EL (cell line): ENCODE data around the gene MTG1.
"Not testable (repeated sequence)": the region's sequence is repeated elsewhere in the genome, so short reads cannot be mapped to it uniquely, and the experiment has no call there.

Source experiments
- DNase-seq: peaks from one replicate; pipeline ENCODE4 v3.0.0-alpha.2; 2016

The MTG1 gene

DNA sequence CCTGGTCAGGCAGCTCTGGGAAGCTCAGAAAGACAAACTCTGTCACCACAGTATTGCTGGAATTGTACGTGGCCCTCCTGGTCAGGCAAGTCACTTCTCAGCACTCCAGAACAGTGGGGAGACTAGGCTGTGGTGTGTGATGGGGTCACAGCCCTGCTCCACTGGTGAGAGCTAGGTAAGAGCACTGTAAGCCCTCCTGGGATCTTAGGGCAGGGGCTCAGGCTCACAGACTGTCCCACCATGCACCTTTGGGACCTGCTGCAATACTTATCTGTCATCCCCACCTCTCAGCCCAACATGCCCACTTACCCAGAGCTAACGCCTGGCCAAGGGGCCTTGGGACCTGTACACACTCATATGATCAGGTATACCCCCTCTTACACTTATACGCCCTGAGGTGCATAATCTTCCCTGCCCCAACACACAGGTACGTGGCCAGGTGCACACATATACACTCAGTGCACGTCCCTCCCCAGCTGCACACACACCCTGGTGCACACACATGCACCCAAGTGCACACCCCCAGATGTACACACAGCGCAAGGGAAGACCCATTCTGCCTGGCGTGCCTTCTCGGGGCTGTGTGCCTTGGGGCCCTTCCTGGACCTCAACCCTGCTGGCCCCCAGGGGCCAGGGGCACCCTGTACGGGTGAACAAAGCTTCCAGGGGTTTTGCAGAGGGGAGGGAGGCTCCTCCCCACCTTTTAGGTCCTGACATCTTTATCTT lies 38.1 kb downstream of the MTG1 start:
- not testable (repeated sequence) for DNase-seq

GRCh38 chr10:133432789-133433188 lies 38.8 kb downstream of the MTG1 start:
- DNase-seq, result not testable (repeated sequence)

DNA sequence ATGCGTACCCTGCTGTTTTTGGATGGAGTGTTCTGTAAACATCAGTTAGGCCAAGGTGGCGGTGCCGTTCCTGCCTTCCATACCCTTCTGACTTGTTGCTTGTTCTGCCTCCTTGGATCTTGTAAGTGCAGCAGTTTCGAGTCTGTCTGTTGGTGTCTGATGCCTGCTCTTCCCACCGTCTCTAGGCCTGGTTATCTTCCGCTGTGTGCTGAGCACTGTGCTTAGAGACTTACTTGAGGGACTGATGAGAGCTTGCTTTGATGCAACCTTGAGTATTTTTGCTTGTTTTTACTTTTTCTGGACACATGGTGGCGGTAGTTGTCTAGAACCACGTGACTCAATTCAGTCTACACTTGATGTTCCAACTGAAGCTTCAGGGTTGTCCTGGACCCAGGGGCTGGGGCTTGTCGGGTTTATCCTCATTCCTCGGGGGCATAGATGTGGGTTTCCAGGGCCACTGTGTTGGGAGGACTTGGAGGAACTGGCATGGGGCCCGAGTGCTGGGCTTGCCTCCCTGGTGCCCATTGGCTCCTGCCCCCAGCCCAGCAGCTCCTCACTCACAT lies 44.8 kb downstream of the MTG1 start:
- peak; percentile 32 for DNase-seq

GRCh38 chr10:133439517-133440461 lies 45.8 kb downstream of the MTG1 start:
- no peak for DNase-seq

GRCh38 chr10:133440633-133441285 lies 46.8 kb downstream of the MTG1 start:
- no peak for DNase-seq

DNA sequence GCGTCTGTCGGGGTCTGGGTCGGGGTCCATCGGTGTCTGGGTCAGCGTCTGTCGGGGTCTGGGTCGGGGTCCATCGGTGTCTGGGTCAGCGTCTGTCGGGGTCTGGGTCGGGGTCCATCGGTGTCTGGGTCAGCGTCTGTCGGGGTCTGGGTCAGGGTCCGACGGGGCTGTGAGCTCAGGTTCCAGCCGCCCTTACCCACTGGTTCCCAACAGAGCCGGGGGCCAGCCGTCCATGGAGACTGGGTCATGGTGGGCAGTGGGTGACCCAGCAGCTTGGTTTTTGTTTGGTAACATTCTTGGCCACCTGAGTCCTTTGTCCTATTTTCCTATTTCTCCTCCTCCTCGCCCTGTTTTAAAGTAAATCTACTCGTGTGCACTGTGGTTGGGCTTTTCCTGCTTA lies 47.4 kb downstream of the MTG1 start:
- not testable (repeated sequence) for DNase-seq

DNA sequence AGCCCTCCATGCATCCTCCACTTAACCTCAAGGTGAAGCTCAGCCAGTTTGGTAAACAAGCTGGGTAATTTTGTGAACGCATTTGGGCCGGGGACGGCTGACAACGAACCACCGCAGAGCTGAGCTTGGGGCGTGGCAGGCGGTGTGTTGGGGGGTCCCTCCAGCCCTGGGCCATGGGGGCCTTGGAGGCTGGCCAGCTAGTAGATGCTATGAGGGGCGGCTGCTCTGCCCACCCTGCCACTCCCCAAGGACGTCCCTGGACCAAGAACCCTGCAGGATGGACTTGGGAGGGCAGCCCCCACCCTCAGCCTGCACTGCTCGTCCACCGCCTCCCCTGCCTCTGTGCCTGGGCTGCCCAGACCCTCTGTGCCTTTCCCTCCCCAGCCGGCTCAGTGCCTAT lies 47.8 kb downstream of the MTG1 start:
- no peak for DNase-seq

- no peak for DNase-seq
Observed at GRCh38 chr10:133442191-133442966, 48.4 kb downstream of the MTG1 start.

- DNase-seq, result no peak
Observed at GRCh38 chr10:133442967-133443924, 49.3 kb downstream of the MTG1 start.

DNA sequence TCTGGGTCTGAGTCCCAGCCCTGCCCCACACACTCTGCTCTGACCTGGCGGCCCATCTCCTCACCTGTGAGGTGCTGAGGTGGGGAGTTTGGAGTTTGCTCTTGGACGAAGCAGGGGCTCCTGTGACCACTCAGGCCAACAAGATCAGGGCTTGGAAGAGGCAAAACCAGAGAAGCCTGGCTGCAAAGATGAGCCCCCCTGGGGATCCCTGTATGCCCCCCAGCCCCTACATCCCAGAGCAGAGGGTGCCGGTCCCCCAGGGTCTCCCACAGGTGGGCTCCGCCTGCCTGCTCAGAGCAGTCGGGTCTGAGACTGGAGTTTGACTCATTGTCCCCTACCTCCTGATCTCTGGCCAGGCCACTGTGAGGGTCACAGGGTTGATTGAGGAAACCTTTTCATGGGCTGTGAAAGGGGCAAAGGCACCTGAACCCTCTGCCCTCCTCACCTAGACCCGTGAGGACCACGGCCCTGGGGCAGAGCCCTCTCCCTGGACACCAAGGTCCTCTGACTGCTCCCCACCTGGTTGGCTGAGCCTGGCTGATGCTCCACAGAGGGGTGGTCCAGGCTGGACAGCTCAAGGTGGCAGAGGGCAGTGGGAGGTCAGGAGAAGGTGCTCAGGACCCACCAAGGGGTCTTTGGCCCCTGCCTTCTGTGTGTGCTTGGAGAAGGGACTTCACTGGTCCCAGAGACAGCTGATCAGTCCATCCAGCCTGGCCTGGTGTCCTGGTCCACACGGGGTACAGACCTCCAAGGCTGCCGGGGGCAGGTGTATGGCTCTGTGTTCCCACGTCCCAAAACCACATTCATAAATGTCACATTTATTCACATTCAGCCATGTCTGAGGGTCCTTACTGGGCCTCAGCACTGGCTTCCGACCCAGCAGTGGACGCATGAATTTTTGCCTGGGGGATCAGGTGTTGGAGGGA lies 50.6 kb downstream of the MTG1 start:
- DNase-seq, result no peak

DNA sequence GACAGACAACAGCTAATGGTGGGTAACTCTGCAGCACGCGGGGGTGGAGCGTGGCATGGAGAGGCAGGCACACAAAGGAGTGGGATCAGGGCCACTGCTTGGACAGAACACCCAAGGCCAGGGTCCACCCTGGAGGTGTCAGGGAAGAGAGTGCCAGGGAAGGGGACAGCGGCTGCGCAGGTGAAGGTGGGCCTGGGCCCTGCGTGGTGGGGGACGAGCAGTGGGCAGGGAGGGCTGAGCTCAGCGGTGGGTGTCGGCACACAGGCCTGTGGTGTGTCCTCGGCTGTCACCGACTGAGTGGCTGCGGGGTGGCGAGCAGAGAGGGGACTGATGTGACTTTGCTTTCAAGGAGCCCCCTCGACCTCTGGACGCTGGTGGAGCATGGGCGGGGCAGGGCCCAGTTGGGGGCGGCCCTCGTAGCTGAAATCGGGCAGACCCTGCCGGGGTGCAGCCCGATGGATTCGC lies 51.3 kb downstream of the MTG1 start:
- DNase-seq, result no peak

GRCh38 chr10:133445751-133446708 lies 52.1 kb downstream of the MTG1 start:
- no peak for DNase-seq

- no peak for DNase-seq
Observed at GRCh38 chr10:133446979-133447378, 53.0 kb downstream of the MTG1 start.

DNA sequence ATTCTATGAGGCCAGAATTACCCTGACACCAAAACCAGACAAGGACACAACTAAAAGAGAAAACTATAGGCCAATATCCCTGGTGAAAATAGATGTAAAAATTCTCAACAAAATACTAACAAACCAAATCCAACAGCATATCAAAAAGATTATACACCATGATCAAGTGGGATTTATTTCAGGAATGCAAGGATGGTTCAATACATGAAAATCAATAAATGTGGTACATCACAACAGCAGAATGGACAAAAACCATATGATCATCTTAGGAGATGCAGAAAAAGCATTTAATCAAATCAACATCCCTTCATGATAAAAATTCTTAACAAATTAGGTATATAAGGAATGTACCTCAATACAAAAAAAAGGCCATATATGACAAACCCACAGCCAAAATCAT lies 54.2 kb downstream of the MTG1 start:
- DNase-seq, result no peak

DNA sequence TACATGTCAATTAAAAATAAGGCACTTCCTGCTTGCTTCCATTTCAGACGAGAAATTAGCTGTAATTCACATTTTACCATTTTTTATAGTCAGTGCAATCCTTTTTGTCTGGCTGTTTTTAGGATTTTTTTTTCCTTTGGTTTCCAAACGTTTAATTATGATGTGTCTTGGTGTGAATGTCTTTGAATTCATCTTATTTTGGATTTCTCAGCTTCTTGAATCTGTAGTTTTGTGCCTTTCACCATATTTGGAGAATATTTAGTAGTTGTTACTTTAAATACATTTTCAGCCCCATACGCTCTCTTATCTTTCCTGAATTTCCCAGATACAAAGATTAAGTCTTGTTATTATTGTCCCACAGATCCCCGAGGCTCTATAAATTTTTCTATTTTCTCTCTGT lies 57.4 kb downstream of the MTG1 start:
- no peak for DNase-seq

DNA sequence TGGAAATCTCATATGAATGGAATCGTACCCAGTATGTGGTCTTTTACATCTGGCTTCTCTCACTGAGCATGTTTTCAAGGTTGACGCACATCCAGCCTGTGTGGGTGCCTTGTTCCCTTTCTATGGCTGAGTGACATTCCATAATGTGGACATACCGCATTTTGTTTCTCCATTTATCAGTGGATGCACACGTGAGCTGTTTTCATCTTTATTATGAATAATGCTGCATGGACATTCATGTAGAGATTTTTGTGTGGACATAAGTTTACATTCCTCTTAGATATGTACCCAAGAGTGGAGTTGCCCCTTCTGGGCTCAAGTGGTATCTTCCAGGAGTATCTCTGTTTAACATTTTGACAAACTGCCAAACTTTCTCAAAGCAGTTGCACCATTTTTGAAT lies 58.5 kb downstream of the MTG1 start:
- no peak for DNase-seq

DNA sequence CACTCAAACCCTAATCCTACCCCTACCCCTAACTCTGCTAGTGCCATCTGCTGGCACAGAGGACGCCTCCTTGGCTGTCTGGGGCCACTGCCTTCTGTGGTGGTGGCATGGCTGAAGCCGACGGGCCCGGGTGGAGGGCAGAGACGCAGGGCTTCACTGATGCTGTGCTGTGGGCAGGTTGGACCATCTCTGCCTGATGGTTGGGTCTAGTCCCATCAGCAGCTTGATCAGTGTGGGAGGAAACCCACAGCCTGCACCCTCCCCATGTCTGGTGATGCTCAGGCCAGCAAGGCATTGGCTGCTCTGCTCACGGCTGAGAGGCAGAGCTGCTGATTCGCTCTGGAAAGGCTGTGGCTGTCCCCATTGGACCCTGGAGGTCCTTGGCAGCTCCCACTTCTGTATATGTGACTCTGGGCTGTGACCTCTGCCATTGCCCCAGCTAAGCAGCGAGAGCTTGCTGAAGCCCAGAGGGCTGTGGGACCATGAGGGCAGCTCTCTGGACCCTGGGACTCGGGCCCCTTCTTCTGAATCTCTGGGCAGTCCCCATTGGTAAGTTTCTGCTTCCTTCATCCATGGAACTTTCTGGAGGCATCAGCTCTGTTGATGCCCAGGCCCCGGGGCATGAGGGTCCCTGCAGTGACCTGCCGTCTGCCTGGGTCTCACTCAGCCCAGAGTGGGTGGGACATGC lies 59.7 kb downstream of the MTG1 start, which contains the start of gene SCART1:
Gene SCART1, plus strand, starts transcription at position 430 of the 688 bp plus-strand sequence. Its CDS starts 53 bp downstream, at position 483.
- no peak for DNase-seq
